Peyer's patch (tissue), 4 donors: ENCODE data around the gene TEF. TPM values are rescaled to one million over a fixed set of nuclear protein-coding genes. Genes with fewer than 3 reads are reported as not detected.

Source experiments
- DNase-seq, 3 donors: peaks; one replicate each; pipeline ENCODE4 v3.0.0-alpha.2; 2017 to 2019
- H3K27ac ChIP-seq, 4 donors: fragments of 200-600 bp; sonication (generic); one replicate each; pipeline ENCODE4 v1.5.1; 2016 to 2019
- H3K27me3 ChIP-seq, 2 donors: fragments of 200-600 bp; sonication (generic); one replicate each; pipeline ENCODE4 v1.5.1; 2019
- H3K36me3 ChIP-seq, 3 donors: fragments of 200-600 bp; sonication (generic); one replicate each; pipeline ENCODE4 v1.5.1; 2016 to 2019
- H3K4me1 ChIP-seq, 4 donors: fragments of 200-600 bp; sonication (generic); one replicate each; pipeline ENCODE4 v1.5.1; 2016 to 2019
- H3K4me3 ChIP-seq, 4 donors: fragments of 200-600 bp; sonication (generic); 1 replicate in 3 of 4; 2 replicates in 1 of 4; pipeline ENCODE4 v1.5.1; 2016 to 2019; ENCODE audit warnings: mild to moderate bottlenecking in 1 of 4
- H3K9me3 ChIP-seq, 4 donors: fragments of 200-600 bp; sonication (generic); one replicate each; pipeline ENCODE4 v1.5.1; 2016 to 2019; ENCODE audit warnings: mild to moderate bottlenecking in 1 of 4
- POLR2A ChIP-seq, 2 donors: fragments of 450-650 bp; IDR thresholded peaks; one replicate each; pipeline ENCODE4 v1.5.1; 2017; ENCODE audit warnings: antibody characterized with exemption in 2 of 2, mild to moderate bottlenecking in 2 of 2, moderate library complexity in 2 of 2
- total RNA-seq, 4 donors: library from RNA; depleted of rRNA; stranded (reverse); fragments of >200 nt; gene quantifications; one replicate each; pipeline ENCODE4 v1.1.0, GENCODE V29; 2016
- TF ChIP-seq, protein P1 (sequence below), 6 experiments: fragments of 450-650 bp in 4 of 6; fragments of 200-600 bp in 2 of 6; sonication (generic) in 1 of 6; IDR thresholded peaks; one replicate each; pipeline ENCODE4 v1.5.1; 2017 to 2019; ENCODE audit warnings: antibody characterized with exemption in 6 of 6, mild to moderate bottlenecking in 3 of 6, moderate library complexity in 1 of 6

TEF gene
- total RNA-seq, 4 donors from 2014 or later: 6.6 to 42.2 (median 27.0) TPM

DNA sequence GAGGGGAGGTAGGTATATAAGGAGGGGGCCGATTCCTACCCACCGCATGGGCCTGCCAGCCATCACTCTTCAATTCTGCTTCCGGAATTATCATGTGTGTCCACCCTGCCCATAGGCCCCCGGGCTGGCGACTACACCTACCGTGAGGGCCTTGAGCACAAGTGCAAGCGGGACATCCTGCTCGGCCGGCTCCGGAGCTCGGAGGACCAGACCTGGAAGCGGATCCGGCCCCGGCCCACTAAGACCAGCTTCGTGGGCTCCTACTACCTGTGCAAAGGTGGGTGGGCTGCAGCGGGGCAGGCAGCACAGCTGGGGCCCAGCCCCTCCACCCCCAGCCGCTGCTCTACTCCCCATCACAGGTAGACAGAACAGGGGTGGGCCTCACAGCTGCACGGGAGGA is 38.4 kb upstream of the TEF start:
- TF ChIP-seq, protein P1, sequence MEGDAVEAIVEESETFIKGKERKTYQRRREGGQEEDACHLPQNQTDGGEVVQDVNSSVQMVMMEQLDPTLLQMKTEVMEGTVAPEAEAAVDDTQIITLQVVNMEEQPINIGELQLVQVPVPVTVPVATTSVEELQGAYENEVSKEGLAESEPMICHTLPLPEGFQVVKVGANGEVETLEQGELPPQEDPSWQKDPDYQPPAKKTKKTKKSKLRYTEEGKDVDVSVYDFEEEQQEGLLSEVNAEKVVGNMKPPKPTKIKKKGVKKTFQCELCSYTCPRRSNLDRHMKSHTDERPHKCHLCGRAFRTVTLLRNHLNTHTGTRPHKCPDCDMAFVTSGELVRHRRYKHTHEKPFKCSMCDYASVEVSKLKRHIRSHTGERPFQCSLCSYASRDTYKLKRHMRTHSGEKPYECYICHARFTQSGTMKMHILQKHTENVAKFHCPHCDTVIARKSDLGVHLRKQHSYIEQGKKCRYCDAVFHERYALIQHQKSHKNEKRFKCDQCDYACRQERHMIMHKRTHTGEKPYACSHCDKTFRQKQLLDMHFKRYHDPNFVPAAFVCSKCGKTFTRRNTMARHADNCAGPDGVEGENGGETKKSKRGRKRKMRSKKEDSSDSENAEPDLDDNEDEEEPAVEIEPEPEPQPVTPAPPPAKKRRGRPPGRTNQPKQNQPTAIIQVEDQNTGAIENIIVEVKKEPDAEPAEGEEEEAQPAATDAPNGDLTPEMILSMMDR (IDR thresholded peaks at IDR 0.05): no peak
- H3K27me3 ChIP-seq: no peaks in the 10 kb centered on the region
- DNase-seq: no peak
- H3K4me3 ChIP-seq: no peak overlapping the region
- no peaks in the 10 kb centered on the region for H3K9me3 ChIP-seq
- H3K4me1 ChIP-seq: no peaks in the 10 kb centered on the region
- H3K27ac ChIP-seq: no peak overlapping the region
- peaks cover 0 to 99% (median 0%) of the 10 kb centered on the region in 3 donors for H3K36me3 ChIP-seq

DNA sequence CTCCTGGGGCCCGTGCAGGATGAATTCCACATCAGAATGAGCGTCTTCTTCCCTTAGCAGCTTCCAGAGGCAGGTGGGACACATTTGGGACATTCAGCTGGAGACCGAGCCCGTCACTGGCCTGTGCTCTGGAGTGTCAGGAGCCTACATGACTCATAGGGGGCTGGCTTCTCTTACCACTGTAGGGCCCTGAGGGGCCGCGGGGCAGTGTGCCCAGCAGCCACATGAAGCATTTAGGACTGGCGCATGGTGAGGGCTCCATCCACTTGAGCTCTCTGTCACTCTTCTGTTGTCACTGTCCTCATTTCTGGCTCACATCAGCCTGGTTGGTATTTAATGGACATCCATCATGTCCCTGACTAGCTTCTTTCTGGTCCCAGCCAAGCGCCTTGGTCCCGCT is 38.0 kb upstream of the TEF start:
- Histone ChIP-seq H3K27me3 (no peaks in the 10 kb centered on the region), H3K4me3 (no peak overlapping the region), H3K36me3 (peaks cover 0 to 99% (median 0%) of the 10 kb centered on the region in 3 donors), H3K27ac (no peak overlapping the region), H3K9me3 (no peaks in the 10 kb centered on the region), H3K4me1 (no peaks in the 10 kb centered on the region)
- no peak for DNase-seq
- TF ChIP-seq POLR2A (IDR thresholded peaks at IDR 0.05): no peak
- TF ChIP-seq, protein P1 (IDR thresholded peaks at IDR 0.05): no peak

DNA sequence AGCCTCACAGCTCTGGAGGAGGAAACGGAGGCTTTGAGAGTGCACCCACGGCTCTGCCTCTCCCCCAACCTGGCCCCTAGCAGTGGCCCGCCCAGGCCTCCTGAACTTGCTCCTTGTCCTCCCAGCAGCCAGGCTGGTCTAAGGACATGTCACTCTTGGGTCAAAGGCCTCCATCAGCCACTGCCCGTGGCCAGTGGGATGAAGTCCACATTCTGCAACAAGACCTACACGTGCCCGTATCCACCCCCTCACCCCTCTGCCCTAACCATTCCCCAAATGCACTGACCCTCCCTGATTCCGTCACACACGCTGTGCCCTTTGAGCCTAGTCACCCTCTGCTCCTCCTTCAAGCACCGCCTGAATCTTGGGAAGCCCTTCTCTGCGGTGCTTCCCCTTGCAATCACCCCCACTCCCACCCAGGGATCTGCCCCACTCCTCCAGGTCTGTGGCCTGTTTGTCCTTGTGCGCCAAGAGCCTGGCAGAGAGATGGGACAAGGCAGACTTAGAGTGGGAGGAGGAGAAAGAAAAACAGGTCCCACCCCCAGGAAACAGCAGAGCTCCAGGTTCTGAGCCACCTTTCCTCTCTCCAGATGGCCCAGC is 37.5 kb upstream of the TEF start:
- H3K36me3 ChIP-seq: peaks cover 0 to 99% (median 0%) of the 10 kb centered on the region in 3 donors
- no peak for TF ChIP-seq POLR2A (IDR thresholded peaks at IDR 0.05)
- TF ChIP-seq, protein P1 (IDR thresholded peaks at IDR 0.05): no peak
- H3K4me3 ChIP-seq: no peak overlapping the region
- H3K4me1 ChIP-seq: no peaks in the 10 kb centered on the region
- no peak for DNase-seq
- no peaks in the 10 kb centered on the region for H3K27me3 ChIP-seq
- H3K9me3 ChIP-seq: no peaks in the 10 kb centered on the region
- H3K27ac ChIP-seq: no peak overlapping the region

DNA sequence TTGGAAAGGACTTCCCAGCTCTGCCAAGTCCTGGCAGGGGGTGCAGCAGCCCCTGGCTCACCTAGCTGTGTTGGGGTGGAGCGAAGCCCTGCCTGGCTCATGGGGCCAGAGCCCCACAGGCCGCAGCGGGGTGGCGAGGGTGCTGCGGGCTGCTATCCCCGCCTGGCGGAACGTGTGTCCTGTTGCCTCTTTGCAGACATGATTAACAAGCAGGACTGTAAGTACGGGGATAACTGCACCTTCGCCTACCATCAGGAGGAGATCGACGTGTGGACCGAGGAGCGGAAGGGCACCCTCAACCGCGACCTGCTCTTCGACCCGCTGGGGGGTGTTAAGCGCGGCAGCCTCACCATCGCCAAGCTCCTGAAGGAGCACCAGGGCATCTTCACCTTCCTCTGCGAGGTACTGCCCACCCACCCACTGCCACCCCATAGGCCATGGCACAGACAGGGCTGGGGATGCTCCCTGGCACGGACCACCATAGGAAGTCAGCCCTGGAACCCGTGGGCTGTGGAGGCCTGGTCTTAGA is 35.9 kb upstream of the TEF start:
- Histone ChIP-seq H3K4me3 (no peak overlapping the region), H3K9me3 (no peaks in the 10 kb centered on the region), H3K36me3 (peaks cover 0 to 99% (median 0%) of the 10 kb centered on the region in 3 donors), H3K4me1 (no peaks in the 10 kb centered on the region), H3K27me3 (no peaks in the 10 kb centered on the region), H3K27ac (no peak overlapping the region)
- TF ChIP-seq, protein P1 (IDR thresholded peaks at IDR 0.05): no peak
- no peak for TF ChIP-seq POLR2A (IDR thresholded peaks at IDR 0.05)
- DNase-seq: no peak

DNA sequence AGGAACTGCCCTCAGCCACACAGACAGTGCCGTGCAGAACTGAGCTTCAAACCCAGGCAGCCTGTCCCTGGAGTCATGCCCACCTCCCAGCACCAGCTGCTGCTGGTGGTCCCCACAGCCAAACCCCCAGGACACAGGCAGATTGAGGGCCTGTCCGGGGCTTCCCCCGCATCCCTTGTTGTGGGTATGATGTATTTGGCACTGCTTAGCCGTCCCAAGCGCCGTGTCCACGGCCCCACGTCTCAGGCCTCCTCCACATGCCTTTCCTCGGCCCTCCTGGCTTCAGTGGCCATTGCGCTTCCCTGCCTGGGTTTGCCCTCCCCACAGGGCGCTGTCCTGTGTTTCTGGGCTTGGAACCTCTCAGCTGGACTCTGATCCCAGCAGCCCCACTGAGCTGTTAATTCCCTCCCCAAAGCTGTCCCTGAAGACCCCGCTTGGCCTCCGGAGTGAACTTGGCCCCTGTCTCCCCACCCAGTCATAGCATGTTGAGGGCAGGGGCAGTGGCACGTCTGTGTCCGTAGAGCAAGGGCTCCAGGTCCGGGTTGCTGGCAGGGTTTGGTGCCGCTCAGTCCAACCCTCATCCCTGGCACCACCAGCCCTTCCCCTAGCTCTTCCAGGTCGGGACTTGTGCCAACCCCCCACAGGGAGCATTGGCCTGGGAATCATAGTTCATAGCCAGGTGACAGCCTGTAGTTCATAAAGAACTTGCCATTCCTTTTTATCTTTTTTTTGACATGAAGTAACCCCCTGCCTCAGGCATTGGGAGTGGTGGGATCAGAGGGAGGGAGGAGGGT is 34.5 kb upstream of the TEF start:
- H3K27me3 ChIP-seq: no peaks in the 10 kb centered on the region
- no peak for TF ChIP-seq POLR2A (IDR thresholded peaks at IDR 0.05)
- TF ChIP-seq, protein P1 (IDR thresholded peaks at IDR 0.05): no peak
- H3K36me3 ChIP-seq: peaks cover 0 to 100% (median 0%) of the 10 kb centered on the region in 3 donors
- DNase-seq: no peak
- no peaks in the 10 kb centered on the region for H3K9me3 ChIP-seq
- no peaks in the 10 kb centered on the region for H3K4me1 ChIP-seq
- H3K4me3 ChIP-seq: no peak overlapping the region
- H3K27ac ChIP-seq: no peak overlapping the region
